Measurements from ENCODE around the gene JAKMIP2. TPM values are rescaled to one million over a fixed set of nuclear protein-coding genes. Genes with fewer than 3 reads are reported as not detected.
"Not testable (repeated sequence)": the region's sequence is repeated elsewhere in the genome, so short reads cannot be mapped to it uniquely, and the experiment has no call there.

The JAKMIP2 gene
- total and polyA plus RNA-seq, 2 donors (not counting 3 experiments of a cell fraction or from before 2014, with no cell fraction given), result not detected

DNA sequence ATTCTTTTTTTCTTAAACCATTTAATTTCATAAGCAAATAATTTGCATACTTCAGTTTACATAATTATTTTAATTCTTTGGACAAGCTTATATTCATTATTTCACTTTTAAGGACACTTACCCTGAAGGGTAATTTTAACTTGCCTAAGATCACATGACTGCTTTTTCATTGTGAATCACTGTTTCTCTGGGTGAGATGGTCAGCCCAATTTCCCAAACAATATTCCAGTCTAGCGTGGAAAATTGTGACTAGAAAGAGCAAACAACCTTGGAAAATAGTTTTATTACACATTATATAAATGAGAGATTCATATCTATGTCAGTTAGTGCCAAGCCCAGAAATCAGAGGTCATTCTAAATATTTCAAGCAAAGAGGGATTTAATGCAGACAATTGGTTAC is 21.4 kb upstream of the JAKMIP2 start:
- Histone ChIP-seq H3K9me3 (replicated peaks; ENCODE audit: control insufficient read depth, insufficient read depth, low read length) (no peaks in the 10 kb centered on the region), H3K4me3 (replicated peaks in 1 of 3; ENCODE audit: insufficient read depth in 1 of 3, low read depth in 1 of 3, low read length in 3 of 3) (no peak overlapping the region), H4K20me1 (replicated peaks; ENCODE audit: control insufficient read depth, extremely low read depth, insufficient read depth, low read length) (no peaks in the 10 kb centered on the region), H2AFZ (ENCODE audit: low read depth, low read length) (no peak overlapping the region), H3K9me1 (replicated peaks; ENCODE audit: control insufficient read depth, extremely low read depth, insufficient read depth, low read length) (no peaks in the 10 kb centered on the region), H3K36me3 (ENCODE audit: control insufficient read depth in 2 of 2, extremely low read depth in 1 of 2, insufficient read depth in 2 of 2, low read length in 2 of 2) (no peaks in the 10 kb centered on the region), H3K79me2 (ENCODE audit: control insufficient read depth, insufficient read depth, low read length) (no peaks in the 10 kb centered on the region), H3K4me2 (ENCODE audit: insufficient read depth, low read length) (no peak overlapping the region), H3K27ac (ENCODE audit: insufficient read depth, low read depth, low read length) (no peak overlapping the region), H3K27me3 (ENCODE audit: control insufficient read depth in 2 of 2, insufficient read depth in 2 of 2, low read length in 2 of 2) (peaks cover 2% of the 10 kb centered on the region in 2 experiments), H3K9ac (replicated peaks; ENCODE audit: extremely low read depth, insufficient read depth, low read length) (no peak overlapping the region), H3K4me1 (ENCODE audit: control insufficient read depth, extremely low read depth, insufficient read depth, low read length) (no peaks in the 10 kb centered on the region)
- dilution Hi-C loops (cut with MboI; ENCODE audit: extremely low pct_ligation_motif_present, low sequenced_read_pairs) (no loop called here), intact Hi-C loops (cut with micrococcal nuclease) (no loop called here)
- BruUV-seq (replicated peaks), result no TSS peak
- FAIRE-seq (no peak), DNase-seq (ENCODE audit: low read depth, low spot score) (no peak)
- TF ChIP-seq MYC (IDR thresholded peaks at IDR 0.05; ENCODE audit: low read depth, low read length) (no peak), POLR2AphosphoS5 (IDR thresholded peaks at IDR 0.05; ENCODE audit: insufficient read depth, low read depth, low read length) (no peak), FOS (IDR thresholded peaks at IDR 0.05; ENCODE audit: borderline replicate concordance, insufficient read depth, low read length) (no peak), EZH2 (IDR thresholded peaks at IDR 0.05; ENCODE audit: borderline replicate concordance, low read depth, low read length, severe bottlenecking) (no peak), GATA2 (IDR thresholded peaks at IDR 0.05; ENCODE audit: insufficient read depth, insufficient read length, low read depth, low read length) (no peak), JUN (IDR thresholded peaks at IDR 0.05; ENCODE audit: borderline replicate concordance, insufficient read depth, insufficient read length, low read depth) (no peak), POLR2A (IDR thresholded peaks at IDR 0.05; ENCODE audit: low read depth, low read length) (no peak)
- TF ChIP-seq, protein P1, sequence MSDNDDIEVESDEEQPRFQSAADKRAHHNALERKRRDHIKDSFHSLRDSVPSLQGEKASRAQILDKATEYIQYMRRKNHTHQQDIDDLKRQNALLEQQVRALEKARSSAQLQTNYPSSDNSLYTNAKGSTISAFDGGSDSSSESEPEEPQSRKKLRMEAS (IDR thresholded peaks at IDR 0.05; ENCODE audit: insufficient read depth, insufficient read length), result no peak
- TF ChIP-seq, protein P2, sequence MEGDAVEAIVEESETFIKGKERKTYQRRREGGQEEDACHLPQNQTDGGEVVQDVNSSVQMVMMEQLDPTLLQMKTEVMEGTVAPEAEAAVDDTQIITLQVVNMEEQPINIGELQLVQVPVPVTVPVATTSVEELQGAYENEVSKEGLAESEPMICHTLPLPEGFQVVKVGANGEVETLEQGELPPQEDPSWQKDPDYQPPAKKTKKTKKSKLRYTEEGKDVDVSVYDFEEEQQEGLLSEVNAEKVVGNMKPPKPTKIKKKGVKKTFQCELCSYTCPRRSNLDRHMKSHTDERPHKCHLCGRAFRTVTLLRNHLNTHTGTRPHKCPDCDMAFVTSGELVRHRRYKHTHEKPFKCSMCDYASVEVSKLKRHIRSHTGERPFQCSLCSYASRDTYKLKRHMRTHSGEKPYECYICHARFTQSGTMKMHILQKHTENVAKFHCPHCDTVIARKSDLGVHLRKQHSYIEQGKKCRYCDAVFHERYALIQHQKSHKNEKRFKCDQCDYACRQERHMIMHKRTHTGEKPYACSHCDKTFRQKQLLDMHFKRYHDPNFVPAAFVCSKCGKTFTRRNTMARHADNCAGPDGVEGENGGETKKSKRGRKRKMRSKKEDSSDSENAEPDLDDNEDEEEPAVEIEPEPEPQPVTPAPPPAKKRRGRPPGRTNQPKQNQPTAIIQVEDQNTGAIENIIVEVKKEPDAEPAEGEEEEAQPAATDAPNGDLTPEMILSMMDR (IDR thresholded peaks at IDR 0.05; ENCODE audit: extremely low read depth in 1 of 2, insufficient read depth in 1 of 2, low read depth in 1 of 2, low read length in 2 of 2), result no peak
- ChIA-PET CTCF (interaction anchor here (1.1 to 1.5 kb wide), 2 partner anchors 21 to 174 kb away, joined by 3 to 4 read pairs; no protein-coding TSS in a partner anchor), POLR2A (no interaction called here)

DNA sequence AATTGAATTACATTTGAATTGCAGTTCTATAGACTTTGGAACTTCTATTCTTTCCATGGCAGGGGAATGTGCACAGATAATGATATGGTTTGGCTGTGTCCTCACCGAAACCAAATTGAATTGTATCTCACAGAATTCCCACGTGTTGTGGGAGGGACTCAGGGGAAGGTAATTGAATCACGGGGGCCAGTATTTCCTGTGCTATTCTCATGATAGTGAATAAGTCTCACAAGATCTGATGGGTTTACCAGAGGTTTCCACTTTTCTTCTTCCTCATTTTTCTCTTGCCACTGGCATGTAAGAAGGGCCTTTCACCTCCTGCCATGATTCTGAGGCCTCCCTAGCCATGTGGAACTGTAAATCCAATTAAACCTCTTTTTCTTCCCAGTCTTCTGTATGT is 20.6 kb upstream of the JAKMIP2 start:
- H3K4me1 ChIP-seq (ENCODE audit: control insufficient read depth, extremely low read depth, insufficient read depth, low read length); dilution Hi-C loops (cut with MboI; ENCODE audit: extremely low pct_ligation_motif_present, low sequenced_read_pairs); H3K9me3 ChIP-seq (replicated peaks; ENCODE audit: control insufficient read depth, insufficient read depth, low read length); H3K27me3 ChIP-seq (ENCODE audit: control insufficient read depth in 2 of 2, insufficient read depth in 2 of 2, low read length in 2 of 2); H3K79me2 ChIP-seq (ENCODE audit: control insufficient read depth, insufficient read depth, low read length); H3K4me3 ChIP-seq (replicated peaks in 1 of 3; ENCODE audit: insufficient read depth in 1 of 3, low read depth in 1 of 3, low read length in 3 of 3); H2AFZ ChIP-seq (ENCODE audit: low read depth, low read length); H3K4me2 ChIP-seq (ENCODE audit: insufficient read depth, low read length); H3K9ac ChIP-seq (replicated peaks; ENCODE audit: extremely low read depth, insufficient read depth, low read length); H3K27ac ChIP-seq (ENCODE audit: insufficient read depth, low read depth, low read length); intact Hi-C loops (cut with micrococcal nuclease); DNase-seq (ENCODE audit: low read depth, low spot score); H3K9me1 ChIP-seq (replicated peaks; ENCODE audit: control insufficient read depth, extremely low read depth, insufficient read depth, low read length); CTCF ChIA-PET; H4K20me1 ChIP-seq (replicated peaks; ENCODE audit: control insufficient read depth, extremely low read depth, insufficient read depth, low read length); POLR2A ChIA-PET; BruUV-seq (replicated peaks); H3K36me3 ChIP-seq (ENCODE audit: control insufficient read depth in 2 of 2, extremely low read depth in 1 of 2, insufficient read depth in 2 of 2, low read length in 2 of 2); FAIRE-seq: not testable (repeated sequence)
